ENCODE measurements around the gene MAMDC2. TPM values are rescaled to one million over a fixed set of nuclear protein-coding genes. Genes with fewer than 3 reads are reported as not detected.
A peak's percentile ranks its signal among the peaks of the same experiment; 100 is the strongest.
"Not testable (repeated sequence)": the region's sequence is repeated elsewhere in the genome, so short reads cannot be mapped to it uniquely, and the experiment has no call there.

The MAMDC2 gene
- total RNA-seq, 6 experiments from 2014 or later: 0.22 to 1.6 (median 0.37) TPM; not detected in 1

DNA sequence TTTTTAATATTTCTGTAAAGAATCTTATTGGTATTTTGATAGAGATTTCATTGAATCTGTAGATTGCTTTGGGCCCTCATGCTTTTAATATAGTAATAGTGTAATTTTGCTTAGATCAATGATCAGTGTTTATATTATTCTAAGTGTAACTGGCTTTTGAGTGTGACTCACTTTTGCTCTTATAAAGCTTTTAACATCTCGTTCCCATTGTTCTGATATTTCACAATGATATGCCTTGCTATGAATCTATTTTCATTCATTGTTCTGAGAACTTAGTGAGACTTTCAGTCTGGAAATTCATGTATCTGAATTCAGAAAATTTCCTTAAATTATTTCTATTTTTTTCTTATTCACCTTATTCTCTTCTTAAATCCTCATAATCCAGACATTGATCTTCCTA is 13.5 kb upstream of the MAMDC2 start:
- intact Hi-C loops (cut with DNase I): no loop called here
- WGBS (ENCODE audit: insufficient coverage, low coverage, low lambda C conversion rate, missing lambda C conversion rate): 79% methylated on average over 1 of the region's 1 CpG
- no peak overlapping the region for H3K4me3 ChIP-seq
- H3K27ac ChIP-seq: no peak overlapping the region
- ATAC-seq (no peak), DNase-seq (no peak)
- TF ChIP-seq POLR2A (IDR thresholded peaks at IDR 0.05): no peak
- no peak for TF ChIP-seq CTCF (IDR thresholded peaks at IDR 0.05)
- H3K9me3 ChIP-seq: no peaks in the 10 kb centered on the region
- no peaks in the 10 kb centered on the region for H3K36me3 ChIP-seq
- no peaks in the 10 kb centered on the region for H3K4me1 ChIP-seq
- no peaks in the 10 kb centered on the region for H3K27me3 ChIP-seq

DNA sequence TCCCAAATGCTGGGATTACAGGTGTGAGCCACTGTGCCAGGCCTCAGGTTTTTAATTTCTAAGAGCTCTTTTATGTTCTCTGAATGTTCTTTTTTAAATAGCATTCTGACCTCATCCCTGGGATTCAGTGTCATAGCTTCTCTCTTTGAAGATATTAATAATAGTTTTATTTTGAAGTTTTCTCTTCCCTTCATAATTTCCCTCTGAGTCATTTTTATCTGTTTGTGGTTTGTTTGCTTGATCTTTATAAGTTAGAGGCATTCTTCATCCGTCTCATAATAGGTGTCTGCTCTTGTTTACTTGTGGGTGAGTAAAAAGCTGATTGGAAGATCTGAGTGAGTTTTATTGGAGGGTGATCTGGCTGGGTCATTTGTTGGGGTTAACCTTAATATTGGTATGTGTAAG is 12.5 kb upstream of the MAMDC2 start:
- intact Hi-C loops (cut with DNase I): no loop called here
- H3K9me3 ChIP-seq: no peaks in the 10 kb centered on the region
- DNase-seq (no peak), ATAC-seq (no peak)
- no peak for TF ChIP-seq POLR2A (IDR thresholded peaks at IDR 0.05)
- TF ChIP-seq CTCF (IDR thresholded peaks at IDR 0.05): no peak
- no peak overlapping the region for H3K4me3 ChIP-seq
- no peak overlapping the region for H3K27ac ChIP-seq
- no peaks in the 10 kb centered on the region for H3K36me3 ChIP-seq
- no peaks in the 10 kb centered on the region for H3K27me3 ChIP-seq
- no peaks in the 10 kb centered on the region for H3K4me1 ChIP-seq
- 50% methylated on average over 1 of the region's 1 CpG for WGBS (ENCODE audit: insufficient coverage, low coverage, low lambda C conversion rate, missing lambda C conversion rate)

GRCh38 chr9:70034271-70034711 is 9.4 kb upstream of the MAMDC2 start:
- no peaks in the 10 kb centered on the region for H3K36me3 ChIP-seq
- ATAC-seq (no peak), DNase-seq (no peak)
- H3K27ac ChIP-seq: no peak overlapping the region
- intact Hi-C loops (cut with DNase I): no loop called here
- TF ChIP-seq CTCF (IDR thresholded peaks at IDR 0.05) (no peak), POLR2A (IDR thresholded peaks at IDR 0.05) (no peak)
- no peaks in the 10 kb centered on the region for H3K4me1 ChIP-seq
- H3K4me3 ChIP-seq: no peak overlapping the region
- H3K27me3 ChIP-seq: no peaks in the 10 kb centered on the region
- H3K9me3 ChIP-seq: no peaks in the 10 kb centered on the region
- 80% methylated on average over 1 of the region's 2 CpGs for WGBS (ENCODE audit: insufficient coverage, low coverage, low lambda C conversion rate, missing lambda C conversion rate)

- H3K9me3 ChIP-seq: no peaks in the 10 kb centered on the region
- no peak overlapping the region for H3K4me3 ChIP-seq
- no peaks in the 10 kb centered on the region for H3K27me3 ChIP-seq
- 70% methylated on average over 3 of the region's 3 CpGs for WGBS (ENCODE audit: insufficient coverage, low coverage, low lambda C conversion rate, missing lambda C conversion rate)
- ATAC-seq: no peak
- H3K27ac ChIP-seq: no peak overlapping the region
- intact Hi-C loops (cut with DNase I): no loop called here
- H3K36me3 ChIP-seq: no peaks in the 10 kb centered on the region
- TF ChIP-seq POLR2A (IDR thresholded peaks at IDR 0.05) (no peak), CTCF (IDR thresholded peaks at IDR 0.05) (no peak)
- DNase-seq: no peak
- H3K4me1 ChIP-seq: no peaks in the 10 kb centered on the region
Observed at GRCh38 chr9:70035691-70036090, 8.0 kb upstream of the MAMDC2 start.

DNA sequence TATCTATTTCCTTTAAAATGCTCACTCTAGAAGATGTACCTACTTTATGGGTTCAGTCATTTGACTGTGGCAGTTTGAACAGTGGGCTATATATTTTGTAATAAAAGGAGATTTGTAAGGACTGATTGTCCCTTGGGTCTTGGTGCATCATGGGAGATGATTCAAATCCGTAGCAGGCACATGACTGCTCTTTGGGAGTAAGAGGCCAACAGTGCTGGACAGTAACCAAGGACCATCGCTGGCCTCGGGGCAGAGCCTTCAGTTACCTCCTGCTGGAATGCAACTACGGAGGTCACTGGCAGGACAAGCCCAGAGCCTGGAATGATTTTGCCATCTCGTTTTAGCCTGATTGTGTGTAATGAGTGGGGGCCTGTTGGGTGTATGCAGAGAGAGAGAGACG is 7.0 kb upstream of the MAMDC2 start:
- WGBS (ENCODE audit: insufficient coverage, low coverage, low lambda C conversion rate, missing lambda C conversion rate): 76% methylated on average over 4 of the region's 6 CpGs
- DNase-seq: no peak
- no peaks in the 10 kb centered on the region for H3K27me3 ChIP-seq
- TF ChIP-seq POLR2A (IDR thresholded peaks at IDR 0.05): no peak
- no peak for TF ChIP-seq CTCF (IDR thresholded peaks at IDR 0.05)
- H3K4me3 ChIP-seq: no peak overlapping the region
- no peaks in the 10 kb centered on the region for H3K36me3 ChIP-seq
- intact Hi-C loops (cut with DNase I): no loop called here
- H3K4me1 ChIP-seq: no peaks in the 10 kb centered on the region
- H3K9me3 ChIP-seq: no peaks in the 10 kb centered on the region
- no peak overlapping the region for H3K27ac ChIP-seq
- ATAC-seq: no peak

GRCh38 chr9:70038171-70038621 is 5.5 kb upstream of the MAMDC2 start:
- H3K27me3 ChIP-seq; intact Hi-C loops (cut with DNase I); H3K4me3 ChIP-seq; H3K36me3 ChIP-seq; DNase-seq; H3K27ac ChIP-seq; H3K4me1 ChIP-seq; H3K9me3 ChIP-seq: not testable (repeated sequence)
- WGBS (ENCODE audit: insufficient coverage, low coverage, low lambda C conversion rate, missing lambda C conversion rate): 41% methylated on average over 4 of the region's 4 CpGs
- peak in 2 of 4 donors; percentile 23 to 42 for ATAC-seq
